Right atrium auricular region (tissue), 2 donors: ENCODE results near the gene DCHS1. TPM values are rescaled to one million over a fixed set of nuclear protein-coding genes. Genes with fewer than 3 reads are reported as not detected.

Experiments used
- DNase-seq: peaks from one replicate; pipeline ENCODE4 v3.0.0-alpha.2; 2019; ENCODE audit warnings: low spot score
- H3K27ac ChIP-seq, 2 donors: fragments of 200-600 bp; sonication (generic); 1 replicate in 1 of 2; 2 replicates in 1 of 2; pipeline ENCODE4 v1.5.1; 2016 to 2019
- H3K27me3 ChIP-seq, 2 donors: fragments of 200-600 bp; sonication (generic); one replicate each; pipeline versions ENCODE4 v1.5.1 to v1.6.0; 2017 to 2019
- H3K36me3 ChIP-seq: fragments of 200-600 bp; sonication (generic); one replicate; pipeline ENCODE4 v1.5.1; 2016
- H3K4me1 ChIP-seq, 2 donors: fragments of 200-600 bp; sonication (generic); one replicate each; pipeline versions ENCODE4 v1.5.1 to v1.6.0; 2017 to 2019
- H3K4me3 ChIP-seq, 2 donors: fragments of 200-600 bp; sonication (generic); 1 replicate in 1 of 2; 2 replicates in 1 of 2; pipeline ENCODE4 v1.5.1; 2017 to 2019; ENCODE audit warnings: mild to moderate bottlenecking in 1 of 2, moderate library complexity in 1 of 2
- H3K9me3 ChIP-seq, 2 donors: fragments of 200-600 bp; sonication (generic); one replicate each; pipeline ENCODE4 v1.5.1; 2019
- CTCF ChIP-seq, 2 donors: fragments of 200-600 bp; sonication (generic); IDR thresholded peaks; one replicate each; pipeline ENCODE4 v1.5.1; 2019; ENCODE audit warnings: antibody characterized with exemption in 2 of 2
- total RNA-seq, 2 donors: library from RNA; depleted of rRNA; stranded (reverse); fragments of >200 nt; gene quantifications; one replicate each; pipeline ENCODE4 v1.1.0, GENCODE V29; 2016

The DCHS1 gene
- total RNA-seq, 2 donors from 2014 or later: 9.3 to 23.0 TPM

- no peaks in the 10 kb centered on the region for H3K27me3 ChIP-seq
- no peak overlapping the region for H3K4me3 ChIP-seq
- no peak overlapping the region for H3K27ac ChIP-seq
- H3K36me3 ChIP-seq: no peaks in the 10 kb centered on the region
- no peaks in the 10 kb centered on the region for H3K9me3 ChIP-seq
- DNase-seq: no peak
- H3K4me1 ChIP-seq: peaks cover 0 to 4% of the 10 kb centered on the region in 2 donors
- peak in 1 of 2 donors; percentile 64 for TF ChIP-seq CTCF (IDR thresholded peaks at IDR 0.05)
Observed at GRCh38 chr11:6667733-6668374, 12.2 kb upstream of the DCHS1 start.

- H3K9me3 ChIP-seq: no peaks in the 10 kb centered on the region
- no peak overlapping the region for H3K27ac ChIP-seq
- TF ChIP-seq CTCF (IDR thresholded peaks at IDR 0.05): no peak
- H3K27me3 ChIP-seq: no peaks in the 10 kb centered on the region
- no peak for DNase-seq
- H3K36me3 ChIP-seq: no peaks in the 10 kb centered on the region
- H3K4me1 ChIP-seq: peaks cover 0 to 4% of the 10 kb centered on the region in 2 donors
- H3K4me3 ChIP-seq: no peak overlapping the region
Observed at GRCh38 chr11:6666302-6667183, 10.9 kb upstream of the DCHS1 start.

- TF ChIP-seq CTCF (IDR thresholded peaks at IDR 0.05): no peak
- Histone ChIP-seq H3K27ac (no peak overlapping the region), H3K9me3 (no peaks in the 10 kb centered on the region), H3K27me3 (no peaks in the 10 kb centered on the region), H3K4me1 (peaks cover 0 to 4% of the 10 kb centered on the region in 2 donors), H3K36me3 (no peaks in the 10 kb centered on the region), H3K4me3 (no peak overlapping the region)
- DNase-seq: no peak
Observed at GRCh38 chr11:6664551-6664950, 8.9 kb upstream of the DCHS1 start.

GRCh38 chr11:6663794-6664469 is 8.3 kb upstream of the DCHS1 start:
- Histone ChIP-seq H3K4me1 (peaks cover 0 to 4% of the 10 kb centered on the region in 2 donors), H3K9me3 (no peaks in the 10 kb centered on the region), H3K27ac (no peak overlapping the region), H3K27me3 (no peaks in the 10 kb centered on the region), H3K36me3 (no peaks in the 10 kb centered on the region), H3K4me3 (no peak overlapping the region)
- DNase-seq: no peak
- TF ChIP-seq CTCF (IDR thresholded peaks at IDR 0.05): no peak

- peaks cover 0 to 14% of the 10 kb centered on the region in 2 donors for H3K4me1 ChIP-seq
- H3K9me3 ChIP-seq: no peaks in the 10 kb centered on the region
- no peak overlapping the region for H3K4me3 ChIP-seq
- no peak for TF ChIP-seq CTCF (IDR thresholded peaks at IDR 0.05)
- no peaks in the 10 kb centered on the region for H3K27me3 ChIP-seq
- no peaks in the 10 kb centered on the region for H3K36me3 ChIP-seq
- no peak overlapping the region for H3K27ac ChIP-seq
- DNase-seq: no peak
Observed at GRCh38 chr11:6660712-6661111, 5.1 kb upstream of the DCHS1 start.
